ENCODE measurements around the gene NAALADL2.

GRCh38 chr3:175311946-175312345 lies 452.8 kb downstream of the NAALADL2 start:
- TF ChIP-seq TAF1 (conservative IDR thresholded peaks at IDR 0.05) (no peak), EGR1 (IDR thresholded peaks at IDR 0.05; ENCODE audit: low read depth in 2 of 2) (no peak), RXRA (IDR thresholded peaks at IDR 0.05) (no peak), CTCF (IDR thresholded peaks at IDR 0.05; ENCODE audit: low read depth, low read length, missing input control) (no peak), JUND (IDR thresholded peaks at IDR 0.05) (no peak), YY1 (IDR thresholded peaks at IDR 0.05) (no peak), SP1 (IDR thresholded peaks at IDR 0.05) (no peak), HNF4G (IDR thresholded peaks at IDR 0.05) (no peak), ZBTB33 (IDR thresholded peaks at IDR 0.05) (no peak)

All from liver (tissue), 3 donors.